ENCODE data around the gene NOVA1.

NOVA1 gene

DNA sequence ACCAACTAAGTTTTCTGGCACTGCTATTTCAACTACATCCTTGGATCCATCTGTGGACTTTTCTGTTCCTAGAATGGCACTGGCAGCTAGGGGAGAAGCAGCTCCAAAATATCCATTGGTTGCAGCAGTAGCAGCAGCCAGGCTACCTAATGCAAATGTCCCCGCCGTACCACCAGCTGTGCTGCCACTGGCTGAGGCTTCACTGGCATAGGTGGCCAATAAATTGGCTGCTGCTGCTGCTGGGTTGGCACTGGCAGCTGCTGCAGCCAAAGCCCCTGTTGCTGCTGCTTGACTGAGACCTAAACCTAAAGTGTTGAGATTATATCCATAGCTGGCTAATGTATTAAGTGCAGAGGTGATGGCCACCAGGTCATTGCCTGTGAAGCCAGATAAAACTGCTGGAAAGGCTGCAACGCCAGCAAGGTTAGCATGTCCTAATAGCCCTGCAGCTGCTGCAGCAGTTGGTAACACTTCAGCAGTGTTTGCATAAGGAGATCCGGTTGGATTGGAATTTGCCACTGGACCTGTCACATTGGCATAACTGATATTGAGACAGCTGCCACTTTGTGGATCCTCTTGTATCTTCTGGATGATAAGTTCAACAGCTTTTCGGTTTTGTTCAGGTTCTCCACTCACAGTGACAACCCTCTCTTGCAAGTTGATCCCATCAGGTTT is 149.5 kb downstream of the NOVA1 start:
- no peak for DNase-seq (ENCODE audit: low read depth in 3 of 3)

DNA sequence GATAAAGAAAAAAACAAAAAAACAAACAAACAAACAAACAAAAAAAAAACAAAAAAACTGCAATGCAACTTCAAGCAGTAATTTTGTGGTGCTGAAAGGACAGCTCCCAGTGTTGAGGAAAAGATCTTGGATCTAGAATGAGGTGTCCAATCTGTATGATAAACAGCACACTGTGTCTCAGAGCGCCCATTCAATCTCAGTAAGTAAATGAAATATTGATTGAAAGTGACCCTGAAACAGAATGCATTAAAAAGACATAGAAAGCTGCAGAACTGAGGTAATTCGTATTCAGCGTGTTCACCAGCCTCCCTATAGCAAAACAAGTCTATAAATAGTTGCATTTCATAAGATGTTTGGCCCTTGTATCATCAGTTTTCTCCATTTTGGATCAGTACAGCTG is 153.0 kb downstream of the NOVA1 start:
- no peak for DNase-seq (ENCODE audit: low read depth in 3 of 3)

DNA sequence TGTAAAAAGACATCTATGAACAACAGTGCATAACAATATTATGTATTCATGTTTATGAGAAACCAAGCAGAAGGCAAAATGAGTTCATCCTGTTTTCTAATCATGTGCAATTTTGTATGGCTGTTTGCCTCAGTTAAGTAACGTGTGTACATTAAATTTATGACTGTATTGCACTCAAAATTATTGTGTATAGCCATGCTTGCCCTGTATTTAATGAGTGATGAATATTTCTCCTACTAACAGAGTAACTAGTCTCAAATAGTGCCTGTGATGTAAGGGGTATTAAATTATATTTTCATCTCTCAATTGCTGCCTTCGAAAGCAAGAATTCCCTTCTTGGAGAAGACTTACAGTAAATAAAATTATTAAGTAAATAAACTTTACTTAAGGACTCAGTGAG is 154.2 kb downstream of the NOVA1 start:
- no peak for DNase-seq (ENCODE audit: low read depth in 3 of 3)

DNA sequence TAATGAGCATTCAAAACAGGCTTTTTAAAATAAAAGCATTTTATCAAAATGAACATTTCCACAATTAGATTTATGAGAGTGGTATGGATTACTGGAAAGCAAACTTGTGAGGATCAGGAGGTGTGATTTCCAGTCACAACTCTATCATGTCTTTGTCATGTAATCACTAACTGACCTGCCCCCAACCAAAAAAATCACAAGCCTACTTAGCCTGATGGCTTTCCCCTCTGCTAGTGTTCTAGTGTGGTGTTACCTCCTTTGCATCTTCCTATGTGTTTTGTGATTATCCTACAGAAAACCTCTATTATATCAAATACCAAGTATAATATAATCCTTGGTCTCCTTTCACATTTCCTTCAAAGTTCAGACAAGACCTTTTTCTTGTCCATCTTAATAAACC is 168.6 kb downstream of the NOVA1 start:
- no peak for DNase-seq (ENCODE audit: low read depth in 3 of 3)

DNA sequence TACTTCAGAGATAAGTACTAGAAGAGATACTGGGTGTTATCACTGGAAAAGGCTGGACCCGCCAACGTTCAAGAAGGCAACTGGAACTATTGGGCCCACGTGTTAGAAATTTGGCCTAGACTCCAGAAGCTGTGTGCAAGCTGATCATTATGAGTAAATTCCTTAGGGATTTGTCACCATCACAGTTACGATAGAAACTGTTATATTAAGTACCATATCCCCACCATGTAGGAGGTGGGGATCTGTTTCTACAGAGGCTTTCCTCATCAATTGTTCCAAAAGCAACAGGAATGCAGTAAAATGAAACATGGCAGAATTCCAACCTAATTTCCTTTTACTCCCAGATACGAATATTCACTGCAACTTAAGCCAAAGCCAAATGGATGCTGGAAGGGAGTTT is 170.7 kb downstream of the NOVA1 start:
- DNase-seq (ENCODE audit: low read depth in 3 of 3): no peak

DNA sequence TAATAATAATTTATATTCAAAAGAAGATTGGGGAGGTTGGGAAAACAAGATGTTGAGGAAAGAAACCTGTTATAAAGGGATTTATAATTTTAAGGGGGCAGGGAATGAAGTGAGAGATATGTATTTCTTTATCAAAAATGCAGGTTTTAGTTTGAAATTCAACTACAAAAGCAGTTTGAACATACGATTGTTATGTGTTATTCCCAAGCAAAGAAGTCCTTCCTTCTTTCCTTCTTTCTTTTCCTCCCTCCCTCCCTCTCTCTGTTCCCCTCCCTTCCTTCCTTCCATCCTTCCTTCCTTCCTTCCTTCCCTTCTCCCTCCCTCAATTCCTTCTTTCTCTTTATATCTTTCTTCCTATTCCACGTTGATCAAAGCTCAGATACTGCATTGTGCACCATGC is 173.3 kb downstream of the NOVA1 start:
- DNase-seq (ENCODE audit: low read depth in 3 of 3): no peak

DNA sequence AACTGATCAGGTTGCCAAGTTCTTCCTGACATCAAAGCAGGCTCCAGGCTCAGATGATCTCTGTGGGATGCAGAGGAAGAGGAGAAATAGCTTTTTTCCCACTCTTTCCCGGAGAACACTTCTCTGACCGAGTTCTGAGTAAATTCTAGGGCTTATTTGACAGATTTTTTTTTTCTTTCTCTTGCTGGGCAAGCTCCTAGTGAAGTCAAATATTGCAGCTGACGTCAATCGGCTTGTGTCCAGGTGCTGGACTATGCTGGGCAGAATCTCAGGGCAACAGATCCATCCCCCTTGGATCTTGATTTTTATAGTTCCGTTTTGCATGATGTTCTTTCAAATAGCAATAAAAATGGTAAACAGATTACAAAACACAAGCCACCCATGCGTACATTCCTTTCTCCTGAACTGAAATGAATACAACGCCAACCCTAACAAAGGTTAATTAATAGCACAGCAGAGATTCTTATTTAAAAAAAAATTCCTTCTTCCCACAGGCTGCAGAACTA is 182.2 kb downstream of the NOVA1 start:
- no peak for DNase-seq (ENCODE audit: low read depth in 3 of 3)

DNA sequence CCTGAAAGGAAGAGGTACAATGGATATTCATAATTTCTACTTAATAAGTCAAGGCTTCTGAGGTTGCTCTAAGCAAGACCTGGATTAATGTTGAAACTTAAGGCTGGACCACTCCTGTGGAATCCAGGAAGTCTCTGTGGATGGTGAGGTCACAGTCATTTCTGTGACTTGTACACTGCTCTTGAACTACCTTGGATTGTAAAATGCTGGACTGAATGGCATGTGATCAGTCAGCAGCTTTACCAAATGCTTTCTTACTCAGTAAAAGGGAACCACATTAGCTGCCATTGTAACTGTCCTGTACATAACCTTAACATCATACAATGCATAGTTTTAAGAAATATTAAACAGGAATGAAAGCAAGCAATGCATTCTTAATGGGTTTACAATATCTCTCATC is 182.9 kb downstream of the NOVA1 start:
- DNase-seq (ENCODE audit: low read depth in 3 of 3): no peak

DNA sequence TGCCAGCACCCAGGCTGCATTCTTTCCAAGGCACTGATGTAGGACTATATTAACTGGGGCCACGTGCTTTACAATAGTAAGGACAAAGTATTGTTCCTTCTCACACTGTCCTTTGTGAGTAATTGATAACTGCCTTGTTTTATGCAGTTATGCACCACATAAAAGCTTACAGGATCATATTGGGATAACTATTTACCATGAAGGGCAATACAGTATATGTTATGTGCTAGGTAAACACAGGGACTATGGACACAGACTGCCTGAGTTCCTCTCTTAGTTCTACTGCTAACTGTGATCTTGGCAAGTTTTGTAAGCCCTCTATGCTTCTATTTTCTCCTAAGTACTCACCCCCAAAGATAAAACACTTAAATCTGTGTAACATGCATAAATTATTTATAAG is 183.7 kb downstream of the NOVA1 start:
- DNase-seq (ENCODE audit: low read depth in 3 of 3): no peak

DNA sequence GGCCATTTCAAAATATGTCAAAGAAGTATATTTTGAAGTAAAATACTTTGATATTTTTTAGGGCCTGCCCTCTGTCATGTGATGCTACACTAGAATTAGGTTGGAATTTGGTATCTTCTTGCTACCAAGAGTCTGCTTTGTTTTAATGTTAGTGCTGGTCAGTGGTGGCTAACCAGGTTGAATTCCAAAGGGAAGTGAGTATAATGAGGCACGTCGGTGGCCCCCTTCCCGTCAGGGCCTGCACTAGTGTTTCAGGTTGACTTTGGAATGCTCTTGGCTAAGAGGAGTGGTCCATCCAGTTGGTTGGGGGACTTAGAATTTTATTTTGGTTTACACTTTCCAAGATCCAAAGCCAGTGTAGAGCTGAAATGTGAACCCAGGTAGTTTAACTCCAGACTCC is 185.4 kb downstream of the NOVA1 start:
- DNase-seq (ENCODE audit: low read depth in 3 of 3): no peak

DNA sequence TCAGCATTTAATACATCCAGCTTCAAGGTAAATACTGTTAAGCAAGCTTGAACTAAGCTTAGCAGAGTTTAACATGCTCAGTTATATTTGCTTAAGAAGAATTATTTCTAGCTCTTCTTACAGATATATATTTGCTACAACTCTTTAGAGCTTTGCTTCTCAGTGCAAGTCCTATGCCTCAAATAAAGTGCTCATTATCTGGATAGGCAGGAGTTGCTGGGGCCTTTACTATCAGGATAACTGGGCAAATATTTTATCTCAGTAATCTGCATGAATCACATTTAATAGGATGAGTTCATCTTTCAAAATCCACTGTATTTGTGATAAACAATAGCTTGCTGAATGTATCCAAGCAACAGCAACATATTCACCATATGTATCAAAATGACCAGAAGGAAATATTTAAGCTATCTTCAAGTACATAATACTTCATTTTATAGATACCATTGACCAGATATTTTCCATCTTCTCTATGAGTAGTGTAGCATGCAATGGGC is 187.6 kb downstream of the NOVA1 start:
- no peak for DNase-seq (ENCODE audit: low read depth in 3 of 3)

DNA sequence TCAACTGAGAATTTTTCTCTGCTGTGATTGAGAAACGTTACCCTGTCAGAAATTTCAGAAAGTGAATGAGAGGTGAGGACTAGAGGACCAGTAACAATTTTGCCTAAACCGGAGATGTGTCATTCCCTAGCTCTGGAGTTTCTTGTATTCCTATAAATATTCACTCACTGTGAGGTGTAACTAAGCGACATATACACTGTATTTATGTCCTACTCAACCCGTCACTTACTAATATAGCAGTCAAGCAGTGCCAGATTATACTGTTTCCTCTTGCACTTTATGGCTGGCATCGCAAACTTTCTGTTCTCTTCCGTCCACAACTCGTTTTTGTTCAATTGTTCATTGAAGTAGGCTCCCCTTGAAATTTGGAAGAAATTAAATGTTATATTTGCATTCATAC is 192.9 kb downstream of the NOVA1 start:
- DNase-seq (ENCODE audit: low read depth in 3 of 3): no peak

DNA sequence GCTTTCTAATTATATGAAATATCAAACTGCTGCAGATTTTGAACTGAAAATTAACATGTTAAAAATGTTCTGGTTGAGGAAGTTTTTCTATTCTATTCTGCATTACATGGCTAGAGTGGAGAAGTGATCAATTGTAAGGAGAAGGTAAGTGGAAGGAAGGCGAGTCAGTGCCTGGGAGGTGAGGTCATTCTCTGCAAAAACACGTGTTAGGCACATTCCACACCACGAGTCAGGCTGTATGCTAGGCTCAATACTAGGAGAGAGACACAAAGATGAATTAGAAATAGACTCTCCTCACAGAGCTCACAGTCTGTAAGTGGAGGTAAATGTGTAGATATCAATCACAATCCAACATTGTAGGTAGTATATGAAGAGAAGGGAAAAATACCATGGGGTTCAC is 194.1 kb downstream of the NOVA1 start:
- no peak for DNase-seq (ENCODE audit: low read depth in 3 of 3)

DNA sequence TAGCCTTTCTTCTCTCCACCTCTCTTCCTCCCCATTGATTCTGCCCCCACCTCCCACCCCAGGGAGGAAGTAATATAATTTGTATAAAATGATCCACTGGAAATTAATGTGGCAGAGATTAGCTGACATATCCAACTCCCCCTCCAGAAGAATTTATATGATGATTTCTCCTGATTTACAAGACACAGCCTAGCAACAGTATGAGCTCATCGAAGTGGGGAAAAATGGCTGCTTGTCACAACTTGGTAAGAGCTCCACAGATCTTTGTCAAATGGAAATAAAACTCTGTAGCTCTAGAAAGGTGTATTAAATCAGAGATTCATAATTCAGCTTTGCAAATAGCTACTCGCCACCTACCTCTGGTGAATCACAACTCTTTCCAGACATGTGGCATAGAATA is 195.7 kb downstream of the NOVA1 start:
- DNase-seq (ENCODE audit: low read depth in 3 of 3): no peak

DNA sequence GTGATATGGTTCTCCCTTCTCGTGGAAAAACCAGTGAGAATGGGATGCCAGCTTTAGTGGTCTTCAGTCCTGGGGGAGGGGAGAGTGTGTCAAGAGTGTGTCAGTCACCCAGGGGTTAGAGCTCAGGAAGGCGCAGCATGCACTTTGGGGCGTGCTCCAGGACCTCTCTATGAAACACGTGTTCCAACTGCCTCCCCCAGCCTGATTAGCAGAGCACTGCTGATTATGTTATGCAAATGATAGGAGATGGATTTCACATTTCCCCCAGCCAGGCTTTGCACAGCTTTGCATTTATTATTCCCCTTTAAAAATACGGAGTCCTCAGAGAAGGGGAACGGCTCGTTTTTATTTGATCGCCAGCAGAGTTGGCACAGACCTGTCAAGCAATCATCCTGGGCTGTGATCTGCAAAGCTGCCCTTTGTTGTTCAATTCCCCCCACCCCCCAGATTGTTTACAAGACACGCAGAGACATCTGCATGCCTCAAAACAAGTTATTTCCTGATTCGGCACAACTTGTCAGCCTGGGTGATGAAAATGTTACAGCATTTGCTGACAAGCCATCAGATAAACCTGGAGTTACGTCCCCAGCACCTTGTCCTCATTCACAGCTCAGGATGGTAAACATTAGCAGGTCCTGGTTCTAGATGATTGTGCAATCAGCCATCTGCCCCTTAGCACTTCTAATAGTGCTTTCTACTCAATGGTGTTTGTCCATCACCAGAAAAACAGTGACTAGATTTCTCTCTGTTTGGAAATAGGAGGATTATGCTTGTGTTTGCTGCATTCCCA is 196.5 kb downstream of the NOVA1 start:
- no peak for DNase-seq (ENCODE audit: low read depth in 3 of 3)

DNA sequence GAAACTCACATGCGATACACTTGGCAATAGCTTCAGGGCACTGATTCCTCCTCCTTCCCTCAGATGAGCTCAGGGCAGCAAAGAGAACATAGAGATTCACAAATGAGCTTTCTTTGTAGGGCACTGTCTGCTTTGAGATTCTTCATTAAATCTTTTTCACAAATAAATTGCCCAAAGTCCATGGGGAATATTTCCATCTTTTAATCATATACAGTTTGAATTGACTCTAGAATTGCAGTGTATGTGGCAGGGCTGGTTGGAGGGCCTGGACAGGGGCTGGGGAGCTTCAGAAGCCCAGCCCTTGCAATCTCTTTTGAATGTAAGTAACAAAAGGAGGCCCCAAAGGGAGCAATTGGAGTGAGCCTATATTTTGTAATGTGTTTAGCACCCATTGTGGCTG is 197.5 kb downstream of the NOVA1 start:
- DNase-seq (ENCODE audit: low read depth in 3 of 3): no peak

DNA sequence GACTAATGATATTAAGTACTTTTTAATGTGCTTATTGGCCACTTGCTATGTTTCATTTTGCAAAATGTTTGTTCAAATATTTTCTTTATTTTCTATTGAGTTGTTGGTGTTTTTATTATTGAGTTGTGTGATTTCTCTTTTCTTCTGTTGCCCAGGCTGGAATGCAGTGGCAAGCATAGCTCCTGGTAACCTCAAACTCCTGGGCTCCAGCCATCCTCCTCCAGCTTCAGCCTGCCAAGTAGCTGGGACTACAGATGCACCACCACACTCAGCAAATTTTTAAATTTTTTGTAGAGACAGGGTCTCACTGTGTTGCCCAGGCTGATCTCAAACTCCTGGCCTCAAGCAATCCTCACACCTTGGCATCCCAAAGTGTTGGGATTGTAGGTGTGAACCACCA is 199.2 kb downstream of the NOVA1 start:
- no peak for DNase-seq (ENCODE audit: low read depth in 3 of 3)

Measured in stimulated activated CD4-positive, alpha-beta T cell treated with anti-CD3 and anti-CD28 coated beads, TNF-alpha, amount 100 ng/mL, for 24 hours (primary cell).